Caco-2 (cell line): ENCODE results near the gene MIGA1. TPM values are rescaled to one million over a fixed set of nuclear protein-coding genes. Genes with fewer than 3 reads are reported as not detected.
A peak's percentile ranks its signal among the peaks of the same experiment; 100 is the strongest.

Source experiments
- BruUV-seq: library from RNA; stranded (reverse); fragments of 400-500 nt; replicated peaks from 2 replicates; lab custom pipeline; 2021; lab: Mats Ljungman, UMichigan
- CTCF ChIA-PET: fragments of 300-600 bp; sonication (Branson Sonifier 250); formaldehyde crosslinking; loops from one replicate; lab custom pipeline; 2022; ENCODE audit warnings: antibody characterized with exemption; lab: Charles Lee
- POLR2A ChIA-PET: fragments of 300-600 bp; sonication (Branson Sonifier 250); formaldehyde crosslinking; loops from one replicate; lab custom pipeline; 2022; ENCODE audit warnings: antibody characterized with exemption; lab: Charles Lee
- DNase-seq, 2 experiments: peaks; one replicate each; pipeline versions ENCODE4 v3.0.0 to v3.0.0-alpha.2; 2020 to 2022
- H3K27me3 ChIP-seq: replicated peaks from 2 replicates; pipeline ENCODE4 v1.6.0; 2011; ENCODE audit warnings: low read length; ENCODE audit not compliant: control insufficient read depth, insufficient read depth
- H3K36me3 ChIP-seq: 2 replicates; pipeline ENCODE4 v1.5.1; 2011; ENCODE audit warnings: low read length; ENCODE audit not compliant: control insufficient read depth, insufficient read depth
- H3K4me1 ChIP-seq: fragments of 250-450 bp; sonication (Bioruptor Pico); 2 replicates; pipeline ENCODE4 v1.5.1; 2020; ENCODE audit warnings: mild to moderate bottlenecking
- H3K4me3 ChIP-seq: 2 replicates; pipeline ENCODE4 v1.5.1; 2011; ENCODE audit warnings: low read depth, mild to moderate bottlenecking, control low read depth, low read length
- H3K9me3 ChIP-seq: fragments of 250-450 bp; sonication (Bioruptor Pico); 2 replicates; pipeline ENCODE4 v1.5.1; 2020; ENCODE audit warnings: mild to moderate bottlenecking, moderate library complexity
- H3K27ac Mint-ChIP-seq: one replicate; pipeline ENCODE4 v1.8.0; 2022; ENCODE audit warnings: mixed read lengths; ENCODE audit not compliant: unreplicated experiment
- H3K27me3 Mint-ChIP-seq: one replicate; pipeline ENCODE4 v1.8.0; 2022; ENCODE audit warnings: mixed read lengths; ENCODE audit not compliant: insufficient read depth, unreplicated experiment
- H3K36me3 Mint-ChIP-seq: one replicate; pipeline ENCODE4 v1.8.0; 2022; ENCODE audit warnings: mild to moderate bottlenecking, mixed read lengths; ENCODE audit not compliant: insufficient read depth, unreplicated experiment
- H3K4me1 Mint-ChIP-seq: one replicate; pipeline ENCODE4 v1.8.0; 2022; ENCODE audit warnings: low read depth, mixed read lengths; ENCODE audit not compliant: unreplicated experiment
- H3K4me3 Mint-ChIP-seq: one replicate; pipeline ENCODE4 v1.8.0; 2022; ENCODE audit warnings: mild to moderate bottlenecking, moderate library complexity, mixed read lengths; ENCODE audit not compliant: unreplicated experiment
- H3K9me3 Mint-ChIP-seq: one replicate; pipeline ENCODE4 v1.8.0; 2022; ENCODE audit warnings: mixed read lengths; ENCODE audit not compliant: unreplicated experiment
- intact Hi-C: fragments of 100-400 bp; cut with micrococcal nuclease; formaldehyde crosslinking; loops from one replicate; pipeline ENCODE4 v1.10.0; 2022; ENCODE audit not compliant: unreplicated experiment
- total RNA-seq: library from RNA; stranded (reverse); gene quantifications from 2 replicates; pipeline ENCODE4 v1.2.3, GENCODE V29; 2022
- TF ChIP-seq, protein P1 (sequence below), 2 experiments: fragments of 200-600 bp in 1 of 2; IDR thresholded peaks; 1 replicate in 1 of 2; 2 replicates in 1 of 2; pipeline versions ENCODE4 v1.5.1 to v1.8.0; 2011 to 2022; ENCODE audit warnings: antibody characterized with exemption in 1 of 2, control low read depth in 1 of 2, inconsistent platforms in 1 of 2, low read depth in 1 of 2, low read length in 1 of 2, mild to moderate bottlenecking in 1 of 2, moderate library complexity in 1 of 2; ENCODE audit not compliant: insufficient read depth in 1 of 2, severe bottlenecking in 1 of 2, unreplicated experiment in 1 of 2

MIGA1 gene
- total RNA-seq, 1 experiment from 2014 or later: 12.0 TPM

DNA sequence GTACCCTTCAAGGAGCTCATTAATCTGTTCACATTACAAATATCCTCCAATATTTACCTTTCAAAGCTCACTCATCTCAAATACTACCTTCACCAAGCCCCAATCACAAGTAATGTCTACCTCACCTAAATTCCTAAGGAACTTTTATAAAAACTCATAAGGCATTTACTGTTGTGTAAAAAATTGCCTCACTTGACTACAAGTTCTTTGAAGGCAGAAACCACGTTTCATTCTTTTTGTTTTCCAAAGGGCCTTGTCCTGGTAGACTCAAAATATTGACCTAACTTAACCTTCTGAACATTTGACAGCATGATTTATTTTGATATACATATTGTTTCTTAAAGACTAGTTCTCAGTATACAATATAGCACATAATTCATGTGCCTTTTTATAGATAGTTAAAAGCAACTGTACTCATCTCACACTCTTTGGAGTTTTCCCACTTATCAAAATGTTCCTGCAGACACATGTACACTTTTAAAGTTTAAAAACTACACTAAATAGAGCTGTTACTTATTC is 22.3 kb upstream of the MIGA1 start:
- ChIA-PET CTCF (no interaction called here), POLR2A (no interaction called here)
- BruUV-seq: no TSS peak
- intact Hi-C loops: no loop called here
- H3K4me3 Mint-ChIP-seq: no peak overlapping the region
- TF ChIP-seq, protein P1, sequence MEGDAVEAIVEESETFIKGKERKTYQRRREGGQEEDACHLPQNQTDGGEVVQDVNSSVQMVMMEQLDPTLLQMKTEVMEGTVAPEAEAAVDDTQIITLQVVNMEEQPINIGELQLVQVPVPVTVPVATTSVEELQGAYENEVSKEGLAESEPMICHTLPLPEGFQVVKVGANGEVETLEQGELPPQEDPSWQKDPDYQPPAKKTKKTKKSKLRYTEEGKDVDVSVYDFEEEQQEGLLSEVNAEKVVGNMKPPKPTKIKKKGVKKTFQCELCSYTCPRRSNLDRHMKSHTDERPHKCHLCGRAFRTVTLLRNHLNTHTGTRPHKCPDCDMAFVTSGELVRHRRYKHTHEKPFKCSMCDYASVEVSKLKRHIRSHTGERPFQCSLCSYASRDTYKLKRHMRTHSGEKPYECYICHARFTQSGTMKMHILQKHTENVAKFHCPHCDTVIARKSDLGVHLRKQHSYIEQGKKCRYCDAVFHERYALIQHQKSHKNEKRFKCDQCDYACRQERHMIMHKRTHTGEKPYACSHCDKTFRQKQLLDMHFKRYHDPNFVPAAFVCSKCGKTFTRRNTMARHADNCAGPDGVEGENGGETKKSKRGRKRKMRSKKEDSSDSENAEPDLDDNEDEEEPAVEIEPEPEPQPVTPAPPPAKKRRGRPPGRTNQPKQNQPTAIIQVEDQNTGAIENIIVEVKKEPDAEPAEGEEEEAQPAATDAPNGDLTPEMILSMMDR (IDR thresholded peaks at IDR 0.05; ENCODE audit: insufficient read depth in 1 of 2, low read depth in 1 of 2, low read length in 1 of 2, severe bottlenecking in 1 of 2, unreplicated experiment in 1 of 2): no peak
- H3K27me3 Mint-ChIP-seq: no peaks in the 10 kb centered on the region
- H3K27ac Mint-ChIP-seq: no peak overlapping the region
- H3K4me1 Mint-ChIP-seq: peaks cover 19% of the 10 kb centered on the region
- H3K9me3 Mint-ChIP-seq: no peaks in the 10 kb centered on the region
- peaks cover 7% of the 10 kb centered on the region; the same call in 1 of the 2 replicates for H3K4me1 ChIP-seq
- H3K36me3 ChIP-seq: no peaks in the 10 kb centered on the region
- H3K36me3 Mint-ChIP-seq: no peaks in the 10 kb centered on the region
- no peak overlapping the region for H3K4me3 ChIP-seq
- no peaks in the 10 kb centered on the region for H3K27me3 ChIP-seq
- no peaks in the 10 kb centered on the region for H3K9me3 ChIP-seq
- no peak for DNase-seq

DNA sequence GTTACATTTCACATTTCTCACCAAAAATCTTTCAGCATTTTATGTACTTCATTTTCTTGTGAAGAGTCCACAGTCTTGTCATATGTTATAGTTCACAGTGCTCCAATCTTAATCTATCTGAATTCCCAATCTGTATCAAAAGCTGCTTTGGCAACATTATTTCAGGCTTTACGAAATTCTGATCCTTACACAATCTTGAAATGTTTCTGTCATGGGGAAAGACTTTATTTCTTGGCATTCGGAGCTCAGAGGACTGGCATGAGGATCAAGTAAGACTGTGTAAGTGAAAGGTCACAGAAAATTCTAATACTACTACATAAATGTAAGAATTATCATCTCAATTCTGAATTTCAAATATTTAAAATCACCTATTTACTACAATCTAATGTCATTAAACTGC is 21.8 kb upstream of the MIGA1 start:
- H3K27me3 Mint-ChIP-seq: no peaks in the 10 kb centered on the region
- Histone ChIP-seq H3K4me1 (peaks cover 7% of the 10 kb centered on the region; the same call in 1 of the 2 replicates), H3K9me3 (no peaks in the 10 kb centered on the region), H3K4me3 (no peak overlapping the region), H3K36me3 (no peaks in the 10 kb centered on the region), H3K27me3 (no peaks in the 10 kb centered on the region)
- ChIA-PET CTCF (no interaction called here), POLR2A (no interaction called here)
- no peaks in the 10 kb centered on the region for H3K36me3 Mint-ChIP-seq
- intact Hi-C loops: no loop called here
- DNase-seq: no peak
- BruUV-seq: no TSS peak
- no peaks in the 10 kb centered on the region for H3K9me3 Mint-ChIP-seq
- peaks cover 19% of the 10 kb centered on the region for H3K4me1 Mint-ChIP-seq
- no peak overlapping the region for H3K4me3 Mint-ChIP-seq
- no peak overlapping the region for H3K27ac Mint-ChIP-seq
- TF ChIP-seq, protein P1 (IDR thresholded peaks at IDR 0.05; ENCODE audit: insufficient read depth in 1 of 2, low read depth in 1 of 2, low read length in 1 of 2, severe bottlenecking in 1 of 2, unreplicated experiment in 1 of 2): no peak

DNA sequence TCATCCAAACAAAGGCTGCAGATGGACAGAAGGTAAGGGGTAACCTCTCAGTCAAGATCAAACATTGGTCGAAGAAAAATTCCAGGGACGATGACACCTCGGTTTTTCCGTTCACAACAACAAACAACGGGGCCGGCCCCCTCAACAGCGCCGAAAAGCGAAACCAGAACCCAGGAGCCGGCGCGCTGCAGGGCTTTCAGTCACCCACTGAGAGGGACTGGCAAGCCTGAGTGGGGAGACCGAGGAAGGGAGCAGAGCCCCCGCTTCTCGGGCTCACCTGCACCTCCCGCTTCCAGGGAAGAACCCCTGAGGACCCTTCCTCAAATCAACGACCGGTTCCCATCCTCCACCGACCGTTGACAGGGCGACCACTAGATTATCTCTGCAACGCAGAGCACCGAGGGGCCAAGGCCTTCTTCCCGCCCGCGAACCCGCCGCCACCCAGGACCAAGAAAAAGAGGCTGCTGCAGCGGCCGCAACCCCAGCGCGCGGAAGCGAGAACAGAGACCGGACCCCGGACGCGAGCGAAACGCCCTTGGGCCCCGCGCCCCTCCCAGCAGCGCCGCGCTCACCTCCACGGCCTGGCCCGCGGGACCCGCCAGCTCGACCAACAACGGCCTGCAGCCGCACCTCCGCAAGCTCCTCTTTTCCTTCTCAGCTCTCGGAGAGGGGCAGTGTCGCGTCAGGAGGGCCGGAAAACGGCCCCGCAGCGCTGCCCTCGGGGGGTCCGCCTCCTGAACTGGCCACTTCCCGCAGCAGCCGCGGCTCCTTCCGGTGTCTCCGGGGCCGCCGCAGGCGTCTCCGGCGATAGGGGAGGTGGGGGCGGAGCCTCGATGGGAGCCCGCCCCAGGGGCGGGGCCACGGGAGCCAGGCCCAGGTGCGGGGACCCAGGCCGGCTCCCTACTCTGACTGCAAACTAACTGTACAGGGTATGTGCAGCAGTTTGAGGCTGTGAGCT is 20.1 kb upstream of the MIGA1 start, which contains the start of gene USP33:
Gene USP33 (minus strand): TSS at position 782 of the 958 bp plus-strand sequence. CDS start 18,155 bp downstream, outside the sequence.
- Mint-ChIP-seq H3K27ac (peak within 1 kb of the TSS; percentile 92), H3K36me3 (no peaks in the 10 kb centered on the region), H3K9me3 (no peaks in the 10 kb centered on the region), H3K4me3 (peak within 1 kb of the TSS; percentile 86), H3K4me1 (peaks cover 19% of the 10 kb centered on the region), H3K27me3 (no peaks in the 10 kb centered on the region)
- no peaks in the 10 kb centered on the region for H3K27me3 ChIP-seq
- peaks cover 7% of the 10 kb centered on the region; the same call in 1 of the 2 replicates for H3K4me1 ChIP-seq
- H3K9me3 ChIP-seq: no peaks in the 10 kb centered on the region
- intact Hi-C loops: loop anchor here (1.0 kb wide), 1 partner anchor 20 kb away; the partner anchor contains the start of gene MIGA1
- no TSS peak for BruUV-seq
- POLR2A ChIA-PET: interaction anchor here (0.7 kb wide), 1 partner anchor 20 kb away, joined by 5 read pairs; the partner anchor contains the start of gene MIGA1
- H3K4me3 ChIP-seq: peak within 1 kb of the TSS; percentile 63
- peak; percentile 84 to 92 for DNase-seq
- TF ChIP-seq, protein P1 (IDR thresholded peaks at IDR 0.05; ENCODE audit: insufficient read depth in 1 of 2, low read depth in 1 of 2, low read length in 1 of 2, severe bottlenecking in 1 of 2, unreplicated experiment in 1 of 2): no peak
- H3K36me3 ChIP-seq: no peaks in the 10 kb centered on the region
- CTCF ChIA-PET: interaction anchor here (0.5 kb wide), 1 partner anchor 226 kb away, joined by 3 read pairs; no protein-coding TSS in a partner anchor
